NCI-H1092 (cell line): ENCODE measurements around the gene HIVEP3.

Source experiments
- DNase-seq: peaks from one replicate; lab custom pipeline; 2025; lab: John Stamatoyannopoulos, UW

The HIVEP3 gene

DNA sequence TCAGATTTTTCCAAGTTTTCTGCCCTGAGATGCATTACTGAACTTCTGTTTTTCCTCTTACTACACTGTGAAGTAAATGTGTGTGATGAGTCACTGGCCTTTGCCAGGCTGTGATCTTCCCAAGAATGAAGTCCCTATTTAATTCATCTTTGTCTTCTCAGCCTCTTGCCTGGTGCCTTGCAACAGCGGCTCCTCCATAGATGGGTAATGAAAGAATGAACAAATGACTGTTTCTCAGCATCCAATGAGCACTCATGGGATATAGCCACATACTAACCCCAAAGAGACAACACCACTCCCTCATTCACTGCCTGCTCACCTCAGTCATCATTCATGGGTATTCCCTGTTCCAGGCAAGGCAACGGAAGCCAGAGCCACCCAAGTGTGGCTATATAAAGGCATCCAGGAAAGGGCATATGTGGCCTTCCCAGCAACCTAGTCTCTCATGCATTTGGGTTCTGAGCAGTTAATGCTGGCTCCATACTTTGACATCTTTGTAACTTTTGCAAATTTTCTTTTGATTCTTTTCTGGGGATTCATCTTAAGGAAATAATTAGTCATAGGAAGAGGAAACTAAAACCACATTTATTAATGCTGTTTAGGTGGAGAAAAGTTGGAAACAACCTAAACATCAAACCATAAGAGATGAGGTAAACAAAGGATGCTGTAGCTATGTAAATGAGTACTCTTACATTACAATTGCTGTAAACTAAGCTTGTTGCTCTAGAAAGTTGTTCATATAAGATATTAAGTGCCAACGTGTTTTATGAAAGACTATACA is 71.9 kb downstream of the HIVEP3 start:
- no peak for DNase-seq

DNA sequence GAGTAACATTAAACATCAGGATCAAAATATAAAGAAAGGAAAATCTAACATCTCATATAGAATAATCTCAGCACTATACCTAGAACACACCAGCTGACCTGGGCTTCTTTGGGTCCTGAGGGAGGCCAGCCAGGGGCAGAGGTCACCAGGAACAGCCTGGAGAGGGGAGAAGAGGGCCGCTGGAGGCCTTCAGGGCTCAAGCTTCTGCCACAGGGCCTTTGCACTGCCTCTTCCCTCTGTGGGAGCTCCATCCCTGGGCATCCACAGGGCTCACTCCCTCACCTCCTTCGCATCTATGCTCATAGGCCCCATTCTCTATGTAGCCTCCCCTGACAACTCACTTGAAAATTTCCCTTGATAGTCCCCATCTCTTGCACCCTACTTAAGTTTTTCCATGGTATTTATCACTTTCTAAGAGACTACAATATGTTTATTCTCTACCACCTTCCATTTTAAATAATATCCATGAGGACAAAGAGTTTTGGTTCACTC is 73.9 kb downstream of the HIVEP3 start:
- no peak for DNase-seq

DNA sequence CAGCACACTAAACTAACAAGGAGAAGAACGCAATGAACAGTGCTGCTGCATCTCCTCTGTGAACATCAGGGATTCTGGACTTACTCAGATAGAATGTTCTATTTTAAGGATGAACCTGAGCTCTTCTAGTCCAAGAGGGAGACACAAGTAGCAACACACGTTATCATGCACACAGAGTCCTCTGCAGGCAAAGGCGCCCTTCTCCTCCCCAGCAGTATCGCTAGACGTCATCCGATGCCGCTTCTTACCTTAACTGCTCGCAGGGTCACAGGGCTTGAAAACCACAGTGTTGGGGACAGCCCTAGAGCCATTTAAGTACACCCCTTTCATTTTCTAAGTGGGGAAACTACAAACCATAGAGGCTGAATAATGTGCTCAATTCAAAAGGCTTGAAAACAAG is 74.5 kb downstream of the HIVEP3 start:
- no peak for DNase-seq

DNA sequence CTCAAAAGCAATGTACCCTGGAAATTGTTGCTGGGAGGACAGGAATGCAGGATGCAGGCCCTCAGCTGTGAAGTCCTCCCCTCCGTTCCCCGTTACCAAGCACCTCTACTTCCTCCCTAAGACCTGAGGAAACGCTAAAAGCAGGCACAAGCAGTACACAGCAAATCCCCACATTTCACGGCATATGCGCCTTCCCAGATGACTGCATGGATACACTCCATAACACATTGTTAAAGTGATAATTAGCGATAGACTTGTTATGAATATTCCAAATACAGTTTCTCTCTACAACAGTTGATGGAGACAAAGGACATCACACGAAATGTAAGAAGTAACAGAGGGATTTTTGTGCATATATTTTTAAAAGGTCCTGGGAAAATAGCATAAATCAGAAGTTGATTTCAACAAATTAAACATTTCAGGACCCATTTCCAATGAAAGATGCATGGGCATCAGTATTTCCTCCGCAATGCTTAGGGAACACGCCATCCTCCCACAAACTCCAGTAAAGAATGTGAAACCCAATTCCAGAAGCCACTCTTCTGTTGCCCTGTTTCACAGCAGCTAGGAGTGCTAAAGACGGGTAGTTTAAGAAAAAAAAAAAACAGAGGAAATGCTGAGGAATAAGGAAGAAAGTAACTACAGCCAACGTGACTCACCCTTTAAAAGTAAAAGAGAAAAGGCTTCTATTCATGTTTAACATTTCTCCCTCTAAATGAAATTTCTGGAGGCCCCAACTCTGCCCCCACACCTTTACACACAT is 75.5 kb downstream of the HIVEP3 start:
- DNase-seq, result no peak

DNA sequence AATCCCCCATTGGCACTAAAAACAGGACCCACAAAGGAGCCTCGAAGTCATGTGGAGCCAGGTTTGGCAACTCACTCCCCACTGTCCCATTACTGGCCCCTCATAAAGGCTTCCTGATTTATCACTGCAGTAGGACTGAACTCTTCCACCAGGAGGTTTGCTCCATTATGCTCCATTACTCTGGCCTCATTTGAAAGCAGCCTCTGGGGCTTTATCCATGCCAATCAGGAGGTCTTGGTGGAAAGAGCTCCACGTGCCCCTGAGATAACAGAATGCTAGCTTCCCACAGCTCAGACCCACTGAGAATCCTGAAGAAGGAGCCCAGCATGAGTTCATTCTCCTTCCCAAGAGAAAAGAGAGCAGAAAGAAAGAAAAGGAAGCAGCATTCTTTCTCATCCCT is 76.4 kb downstream of the HIVEP3 start:
- no peak for DNase-seq

DNA sequence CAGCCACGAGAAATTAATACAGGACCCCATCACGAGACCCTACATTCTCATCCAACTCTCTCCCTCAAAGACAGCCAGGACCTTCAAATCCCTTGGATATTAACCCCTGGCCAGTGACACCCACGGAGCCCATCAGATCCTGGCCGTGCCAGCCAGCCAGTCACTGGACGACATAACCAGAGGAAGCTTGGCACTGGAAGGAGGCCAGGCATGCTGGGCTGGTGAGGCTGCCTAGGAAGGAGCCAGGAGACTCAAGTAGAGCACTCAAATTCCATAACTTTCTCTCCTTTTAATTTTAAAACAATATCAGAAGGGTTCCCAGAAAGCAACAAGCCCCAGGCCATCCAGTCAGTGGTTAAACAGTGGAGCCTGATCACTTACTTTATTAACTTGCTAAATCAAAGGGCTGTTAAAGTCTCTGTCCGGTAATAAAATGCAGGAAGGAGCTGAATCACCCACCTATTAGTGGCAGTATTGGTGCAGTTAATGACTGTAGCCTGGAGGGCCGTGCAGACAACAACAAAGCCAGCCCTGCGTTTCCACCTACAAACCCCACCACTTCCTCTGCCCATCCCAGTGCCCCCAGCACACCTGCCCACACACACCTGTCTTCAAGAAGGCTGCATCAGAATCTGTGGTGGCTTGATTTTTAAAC is 78.0 kb downstream of the HIVEP3 start:
- DNase-seq, result no peak

DNA sequence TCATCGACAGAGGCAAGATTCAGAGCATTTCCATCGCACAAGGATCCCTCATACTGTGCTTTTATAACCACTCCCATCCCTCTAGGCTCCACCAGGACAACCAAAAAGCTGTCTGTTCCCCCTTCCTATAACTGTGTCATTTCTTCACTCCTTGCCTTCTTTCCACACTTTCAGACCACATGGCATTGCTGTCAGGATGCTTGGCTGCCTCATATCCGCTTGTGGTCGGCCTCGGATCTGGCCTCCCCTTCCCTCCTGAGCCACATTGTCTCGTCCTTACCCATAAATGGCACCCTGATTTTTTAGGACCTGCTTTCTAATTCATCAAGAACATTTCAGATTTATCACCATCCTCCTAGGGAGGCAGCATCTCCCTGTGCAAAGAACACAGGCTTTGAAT is 80.5 kb downstream of the HIVEP3 start:
- DNase-seq, result no peak

DNA sequence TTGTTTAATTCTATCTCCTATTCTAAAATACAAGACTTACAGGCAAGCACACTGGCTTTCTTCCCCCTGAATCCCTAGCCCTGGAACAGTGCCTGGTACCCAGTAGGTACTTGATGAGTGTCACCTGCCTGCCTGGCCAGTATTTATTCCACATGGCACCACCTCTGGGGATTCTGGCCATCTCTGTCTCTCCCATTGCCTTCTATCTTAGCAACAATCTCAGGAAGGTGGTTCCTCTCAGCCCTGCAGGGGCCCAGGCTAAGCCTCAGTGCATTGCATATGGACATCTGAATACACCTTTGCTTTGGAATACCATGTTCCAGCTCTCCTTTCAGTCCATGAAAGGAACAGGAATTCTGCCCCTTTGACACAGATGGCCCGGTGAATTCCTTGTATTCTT is 81.0 kb downstream of the HIVEP3 start:
- DNase-seq, result no peak

DNA sequence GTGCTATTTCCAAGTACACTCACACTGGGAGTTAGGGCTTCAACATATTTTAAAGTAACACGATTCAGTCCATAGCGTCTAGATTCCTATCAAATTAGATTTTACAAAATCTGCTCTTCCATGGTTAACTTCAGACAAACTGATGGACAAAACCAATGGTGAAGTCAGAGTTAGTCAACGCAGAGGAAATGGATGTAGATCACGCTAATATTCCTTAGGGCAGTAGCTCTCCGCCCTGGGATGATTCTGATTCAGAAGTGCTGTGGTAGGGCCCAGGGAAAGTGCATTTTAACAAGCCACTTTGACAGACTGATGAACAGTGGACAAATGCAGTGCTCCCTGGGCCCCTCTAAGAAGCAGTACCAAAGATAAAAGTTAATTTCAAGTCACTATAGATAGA is 83.2 kb downstream of the HIVEP3 start:
- DNase-seq, result no peak

DNA sequence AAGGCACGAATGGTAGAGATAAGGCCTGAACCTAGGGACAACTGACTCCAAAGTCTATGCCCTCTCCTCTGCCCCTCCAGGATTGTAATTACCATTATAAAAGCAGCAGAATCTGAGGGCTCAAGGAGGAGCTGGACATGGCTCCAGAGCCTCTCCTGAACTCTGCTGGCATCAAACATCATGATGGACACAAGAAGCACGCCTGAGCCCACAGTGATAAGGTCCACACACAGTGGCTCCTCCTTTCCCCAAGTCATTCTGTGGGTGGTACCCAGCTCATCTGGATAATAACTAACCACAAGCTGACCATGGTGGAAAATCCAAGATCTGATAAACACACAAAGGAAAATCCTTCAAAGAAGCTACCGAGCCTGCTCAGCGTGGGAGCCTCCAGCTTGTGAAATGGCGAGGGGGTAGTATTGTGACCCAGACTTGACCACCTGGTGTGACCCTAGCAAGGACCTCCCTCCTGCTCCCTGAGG is 85.2 kb downstream of the HIVEP3 start:
- no peak for DNase-seq

DNA sequence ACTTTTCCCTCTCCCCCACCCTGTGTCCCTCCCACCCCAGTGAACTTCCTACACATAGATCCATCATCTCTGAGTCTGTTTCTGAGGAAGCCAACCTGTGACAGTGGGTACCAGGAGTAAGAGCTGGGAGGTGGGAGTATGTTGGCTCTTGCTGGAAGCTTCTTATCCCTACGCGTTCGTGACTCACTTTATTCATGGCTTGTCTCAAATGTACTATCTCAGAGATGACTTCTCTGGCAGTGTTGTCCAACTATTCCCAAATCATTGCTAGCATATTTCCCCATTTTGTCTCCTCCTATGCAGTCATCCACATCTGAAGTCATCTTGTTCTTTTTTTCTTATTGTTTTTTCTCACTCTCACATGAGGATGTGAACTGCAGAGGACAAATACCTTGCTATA is 88.0 kb downstream of the HIVEP3 start:
- no peak for DNase-seq

DNA sequence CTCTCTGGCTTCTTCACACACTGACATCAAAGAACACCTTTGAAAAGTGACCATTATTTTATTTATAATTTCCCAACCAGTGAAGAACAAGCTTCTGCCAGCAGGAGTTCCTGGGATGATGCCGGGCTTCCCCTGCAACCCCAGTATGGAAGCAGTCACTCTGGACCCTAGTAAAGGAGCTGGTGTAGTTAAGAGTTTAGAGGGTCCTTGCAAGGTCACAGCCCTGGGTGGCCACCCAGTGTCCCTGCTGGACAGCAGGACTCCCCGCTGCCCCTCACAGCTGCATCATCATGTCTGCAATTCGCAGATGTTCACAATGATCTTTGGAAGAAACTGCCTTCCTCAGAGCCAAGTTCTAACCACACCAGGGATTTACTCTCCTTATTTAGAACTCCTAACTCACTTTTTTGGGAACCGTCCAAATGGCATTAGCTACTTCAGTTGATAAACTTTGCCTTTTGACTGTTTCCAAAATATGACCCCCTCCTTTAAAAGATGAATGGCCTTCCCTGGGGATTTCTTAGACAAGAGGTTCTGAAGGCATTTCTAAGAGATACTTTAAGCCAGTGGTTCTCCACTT is 90.6 kb downstream of the HIVEP3 start:
- DNase-seq, result no peak

DNA sequence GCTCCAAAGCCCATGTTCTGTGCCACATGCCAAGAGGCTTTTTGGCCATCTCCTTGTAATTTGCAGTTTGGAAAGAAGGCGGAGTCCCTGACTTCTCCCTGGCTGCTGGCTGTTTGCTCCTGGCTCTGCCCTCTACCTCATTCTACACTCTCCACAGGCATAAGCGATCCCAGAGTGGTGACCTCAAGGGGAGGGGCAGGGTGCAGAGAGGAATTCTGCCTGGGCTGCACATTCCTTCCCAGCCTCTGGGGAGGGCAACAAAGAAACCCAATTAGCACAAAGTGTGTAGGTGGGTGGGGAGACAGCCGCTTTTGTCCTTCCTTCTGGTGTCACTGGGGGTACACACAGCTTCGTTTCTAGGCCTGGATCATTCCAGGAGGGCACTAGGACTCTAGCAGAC is 95.3 kb downstream of the HIVEP3 start:
- no peak for DNase-seq

DNA sequence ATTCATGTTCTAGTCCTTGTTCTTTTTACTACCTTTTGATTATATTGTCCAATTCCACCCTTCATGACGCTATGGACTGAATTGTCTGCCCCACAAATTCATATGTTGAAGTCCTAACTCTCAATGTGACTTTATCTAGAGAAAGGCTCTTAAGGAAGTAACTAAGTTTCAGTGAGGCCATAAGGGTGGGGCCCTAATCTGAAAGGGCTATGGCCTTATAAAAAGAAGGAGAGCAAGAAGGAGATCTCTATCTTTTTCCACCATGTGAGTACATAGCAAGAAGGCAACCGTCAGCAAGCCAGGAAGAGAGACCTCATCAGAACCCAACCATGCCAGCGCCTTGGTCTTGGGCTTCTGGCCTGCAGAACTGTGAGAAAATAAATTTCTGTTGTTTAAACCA is 95.9 kb downstream of the HIVEP3 start:
- DNase-seq, result no peak

DNA sequence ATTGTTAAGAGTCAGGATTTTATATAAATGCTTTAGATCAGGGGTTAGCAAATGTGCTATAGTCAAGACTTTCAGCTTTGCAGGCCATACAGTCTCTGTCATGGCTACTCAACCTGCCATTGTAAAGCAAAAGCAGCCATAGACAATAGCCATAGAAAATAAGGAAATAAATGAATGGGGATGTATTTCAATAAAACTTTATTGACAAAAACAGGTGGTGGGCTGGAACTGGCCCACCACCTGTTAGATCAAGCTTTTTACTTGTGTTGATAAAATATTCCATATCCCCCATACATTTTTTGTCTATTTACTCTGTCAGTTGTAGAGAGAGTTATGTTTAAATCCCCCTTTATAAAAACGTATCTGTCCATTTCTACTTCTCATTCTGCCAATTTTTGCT is 98.9 kb downstream of the HIVEP3 start:
- no peak for DNase-seq

DNA sequence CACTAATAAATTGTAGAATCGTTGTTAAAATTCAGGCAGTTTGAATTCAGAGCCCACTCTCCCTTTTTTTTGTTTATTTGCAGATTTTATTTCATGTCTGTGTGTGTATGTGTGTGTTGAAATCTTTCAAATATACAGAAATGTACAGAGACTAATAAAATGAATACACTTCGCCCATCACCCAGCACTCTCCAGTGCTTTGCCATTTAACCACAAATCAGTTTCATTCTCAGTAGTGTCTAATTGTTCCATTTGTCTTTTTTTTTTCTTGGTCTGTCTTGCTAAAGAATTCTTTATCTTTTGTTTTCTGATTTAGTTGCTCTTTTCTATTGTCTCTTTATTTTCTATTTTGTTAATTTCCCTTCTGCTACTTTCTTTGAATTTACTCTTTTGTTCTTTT is 99.7 kb downstream of the HIVEP3 start:
- DNase-seq, result no peak

DNA sequence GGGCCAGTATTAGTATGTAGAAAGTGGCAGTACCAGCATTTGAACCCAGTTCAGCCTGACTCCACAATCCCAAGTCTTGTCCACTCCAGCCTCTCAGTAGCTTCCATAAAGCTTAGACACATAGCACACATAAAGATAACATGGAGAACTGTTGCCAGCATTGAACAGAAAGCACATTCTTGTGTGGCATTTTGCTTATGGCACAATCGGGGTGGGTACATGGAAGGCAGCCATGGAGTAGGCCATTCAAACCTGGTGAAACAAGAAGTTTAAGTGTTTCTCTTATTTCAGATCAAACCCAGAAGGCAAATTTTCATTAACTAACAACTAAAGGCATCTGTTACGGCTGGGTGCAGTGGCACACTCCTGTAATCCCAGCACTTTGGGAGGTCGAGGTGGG is 102.7 kb downstream of the HIVEP3 start:
- DNase-seq, result no peak

DNA sequence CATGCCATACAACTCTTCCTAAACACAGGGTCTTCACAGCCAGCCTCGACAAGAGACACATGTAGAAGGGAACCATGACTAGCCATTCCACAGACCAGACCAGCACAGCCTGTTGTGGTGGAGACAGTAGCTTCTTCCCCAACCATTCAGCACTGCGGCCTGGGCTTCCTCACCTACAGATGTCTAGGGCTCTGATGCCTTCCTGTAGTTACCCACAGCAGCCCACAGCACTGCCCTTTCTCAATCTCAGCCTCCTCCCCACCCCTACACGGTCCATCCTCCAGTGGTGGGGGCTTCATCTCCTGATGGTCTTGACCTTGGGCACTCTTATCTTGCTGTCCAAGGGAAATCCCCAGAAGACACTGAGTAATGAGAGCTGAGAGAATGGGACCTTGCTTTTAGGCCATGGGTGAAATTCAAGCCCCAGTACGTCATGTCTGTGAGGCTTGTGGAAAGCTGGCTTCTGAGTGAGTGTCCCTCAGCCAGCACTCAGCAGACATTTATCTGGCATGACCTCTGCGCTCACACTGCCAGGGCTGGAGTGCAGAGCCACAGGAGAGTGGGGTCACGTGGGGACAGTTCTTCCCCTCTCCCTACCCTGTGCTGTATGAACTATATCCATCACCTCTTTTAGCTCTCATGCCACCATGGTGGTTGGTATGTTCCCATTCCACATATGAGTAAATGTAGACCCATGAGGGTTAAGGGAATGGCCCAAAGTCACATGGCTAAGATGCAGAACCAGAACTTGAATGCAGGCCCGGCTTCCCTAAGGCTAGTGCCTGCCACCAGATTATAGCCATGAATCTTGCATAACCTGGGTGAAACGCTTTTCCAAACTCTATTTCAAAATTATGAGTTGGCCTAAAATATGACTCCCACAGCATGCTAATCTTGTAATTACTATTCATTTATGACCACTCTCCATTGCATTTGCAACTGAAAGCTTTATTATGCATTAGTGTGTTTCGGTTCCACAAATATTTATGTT is 104.7 kb downstream of the HIVEP3 start:
- no peak for DNase-seq

DNA sequence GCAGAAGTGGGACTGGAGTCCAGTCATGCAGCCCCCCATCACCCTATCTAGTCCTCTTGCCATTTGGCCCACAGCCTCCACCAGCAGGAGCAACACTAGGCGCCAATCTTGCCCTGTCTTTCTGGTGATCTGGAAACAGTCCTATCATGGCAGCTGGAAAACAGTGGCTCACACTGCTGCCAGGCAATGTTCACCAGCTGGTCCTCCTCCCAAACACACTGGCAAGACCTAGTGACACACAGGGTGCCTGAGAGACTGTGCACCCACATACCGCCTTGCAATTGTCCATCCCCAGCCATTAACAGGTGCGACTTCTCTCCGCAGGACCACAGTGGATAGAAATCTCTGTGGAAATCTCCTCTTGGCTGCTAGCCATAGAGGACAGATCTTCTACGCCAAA is 105.5 kb downstream of the HIVEP3 start:
- DNase-seq, result no peak

DNA sequence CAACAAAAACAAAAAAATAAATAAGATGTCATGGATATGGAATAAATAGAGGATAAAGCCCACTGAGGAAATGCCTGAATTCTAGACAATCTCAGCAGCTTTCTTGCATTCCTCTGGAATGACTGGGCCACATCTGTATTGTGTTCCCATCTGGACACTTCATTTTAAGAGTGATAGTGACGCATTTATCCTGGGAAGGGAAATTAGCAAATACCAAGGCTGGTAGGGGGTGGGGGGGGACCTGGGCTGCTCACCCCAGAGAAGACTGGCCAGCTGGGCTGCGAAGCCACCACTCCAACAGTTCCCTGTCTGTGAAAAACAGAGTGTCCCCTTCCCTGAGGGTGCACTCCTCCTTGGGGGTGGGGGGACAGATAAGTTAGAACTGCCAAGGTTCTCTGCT is 106.3 kb downstream of the HIVEP3 start:
- DNase-seq, result no peak

DNA sequence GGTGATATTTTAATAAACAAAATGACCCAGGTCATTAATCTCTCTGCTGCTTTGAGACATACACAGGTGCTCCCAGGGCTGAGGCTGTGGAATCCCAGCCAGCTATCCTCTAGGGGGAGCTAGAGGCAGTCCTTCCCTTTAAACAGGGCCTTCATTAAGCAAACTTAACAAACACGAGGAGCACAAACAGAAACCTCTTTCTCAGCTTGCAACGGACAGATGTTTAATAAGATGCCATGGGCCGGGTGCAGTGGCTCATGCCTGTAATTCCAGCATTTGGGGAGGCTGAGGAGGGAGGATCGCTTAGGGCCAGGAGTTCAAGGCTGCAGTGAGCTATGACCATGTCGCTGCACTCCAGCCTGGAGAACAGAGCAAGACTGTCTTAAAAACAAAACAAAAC is 106.7 kb downstream of the HIVEP3 start:
- DNase-seq, result peak; percentile 38
